Activated gamma-delta T cell (primary cell): ENCODE measurements around the gene GAL3ST1.
A peak's percentile ranks its signal among the peaks of the same experiment; 100 is the strongest.
"Not testable (repeated sequence)": the region's sequence is repeated elsewhere in the genome, so short reads cannot be mapped to it uniquely, and the experiment has no call there.

Experiments used
- DNase-seq: peaks from one replicate; lab custom pipeline; 2025; lab: John Stamatoyannopoulos, UW

GAL3ST1 gene

GRCh38 chr22:30596886-30597285 is 22.4 kb upstream of the GAL3ST1 start:
- DNase-seq, result no peak

GRCh38 chr22:30596199-30596598 is 21.7 kb upstream of the GAL3ST1 start:
- DNase-seq, result no peak

- DNase-seq, result not testable (repeated sequence)
These were observed 17.9 kb upstream of the GAL3ST1 start for GRCh38 chr22:30592360-30592713.

- DNase-seq, result peak; percentile 74
These were observed 17.3 kb upstream of the GAL3ST1 start, which contains the start of gene PES1 for GRCh38 chr22:30591588-30592359. Gene PES1, minus strand, starts transcription at chr22:30591910. Its CDS starts 77 bp downstream, at chr22:30591833.

- DNase-seq, result no peak
These were observed 16.7 kb upstream of the GAL3ST1 start for GRCh38 chr22:30591191-30591587.

GRCh38 chr22:30586414-30586813 is 11.9 kb upstream of the GAL3ST1 start:
- DNase-seq, result no peak

- DNase-seq, result no peak
These were observed 10.0 kb upstream of the GAL3ST1 start for GRCh38 chr22:30584441-30584840.

- DNase-seq, result no peak
These were observed 8.5 kb upstream of the GAL3ST1 start for GRCh38 chr22:30582788-30583545.

- DNase-seq, result no peak
These were observed 7.6 kb upstream of the GAL3ST1 start for GRCh38 chr22:30582051-30582450.

- no peak for DNase-seq
These were observed 6.4 kb upstream of the GAL3ST1 start for GRCh38 chr22:30580896-30581295.

GRCh38 chr22:30578481-30578880 is 4.0 kb upstream of the GAL3ST1 start:
- no peak for DNase-seq

GRCh38 chr22:30575859-30576258 is 1.4 kb upstream of the GAL3ST1 start:
- no peak for DNase-seq

- DNase-seq, result no peak
These were observed 669 bp upstream of the GAL3ST1 start for GRCh38 chr22:30574997-30575671.

GRCh38 chr22:30573594-30574094 is 821 bp downstream of the GAL3ST1 start:
- DNase-seq, result no peak

GRCh38 chr22:30572840-30573593 is 1.4 kb downstream of the GAL3ST1 start:
- no peak for DNase-seq

GRCh38 chr22:30572210-30572609 is 2.3 kb downstream of the GAL3ST1 start:
- DNase-seq, result no peak

- no peak for DNase-seq
These were observed 4.7 kb downstream of the GAL3ST1 start for GRCh38 chr22:30569674-30570202.

- no peak for DNase-seq
These were observed 6.2 kb downstream of the GAL3ST1 start for GRCh38 chr22:30568137-30568805.

- DNase-seq, result not testable (repeated sequence)
These were observed 7.2 kb downstream of the GAL3ST1 start for GRCh38 chr22:30567277-30567676.

- DNase-seq, result no peak
These were observed 8.3 kb downstream of the GAL3ST1 start for GRCh38 chr22:30566125-30566524.

GRCh38 chr22:30565341-30565740 is 9.1 kb downstream of the GAL3ST1 start:
- no peak for DNase-seq
